Neural cell (in vitro differentiated cells): ENCODE measurements around the gene SSR4. TPM values are rescaled to one million over a fixed set of nuclear protein-coding genes. Genes with fewer than 3 reads are reported as not detected.

Experiments used
- H2AFZ ChIP-seq: fragments of 200-600, 300-800 bp; sonication (generic), shearing (Covaris generic); 2 replicates; pipeline ENCODE4 v1.6.0; 2014; ENCODE audit warnings: low read depth, mild to moderate bottlenecking, antibody characterized with exemption, low read length, moderate library complexity
- H3F3A ChIP-seq: fragments of 200-600 bp; shearing (Covaris generic); 2 replicates; pipeline ENCODE4 v1.6.1; 2016; ENCODE audit warnings: mild to moderate bottlenecking, moderate library complexity, mixed read lengths, antibody characterized with exemption, low read length; ENCODE audit not compliant: insufficient read depth, poor library complexity, severe bottlenecking
- H3K27ac ChIP-seq: fragments of 200-600, 300-800 bp; sonication (generic), shearing (Covaris generic); 2 replicates; pipeline ENCODE4 v1.5.1; 2014; ENCODE audit warnings: mild to moderate bottlenecking, low read length, moderate library complexity
- H3K27me3 ChIP-seq: fragments of 300-800, 200-600 bp; sonication (generic), shearing (Covaris generic); 2 replicates; pipeline ENCODE4 v1.6.0; 2014; ENCODE audit warnings: mild to moderate bottlenecking, low read depth, low read length, moderate library complexity; ENCODE audit not compliant: insufficient read depth
- H3K36me3 ChIP-seq: fragments of 300-800, 200-600 bp; sonication (generic), shearing (Covaris generic); 2 replicates; pipeline ENCODE4 v1.5.1; 2014; ENCODE audit warnings: mild to moderate bottlenecking, antibody characterized with exemption, low read length, moderate library complexity; ENCODE audit not compliant: insufficient read depth
- H3K4me2 ChIP-seq: fragments of 300-800, 200-600 bp; sonication (generic), shearing (Covaris generic); 2 replicates; pipeline ENCODE4 v1.6.0; 2014; ENCODE audit warnings: mild to moderate bottlenecking, low read length
- H3K4me3 ChIP-seq: fragments of 300-800, 200-600 bp; sonication (generic), shearing (Covaris generic); 2 replicates; pipeline ENCODE4 v1.5.1; 2014; ENCODE audit warnings: mild to moderate bottlenecking, low read length, moderate library complexity
- H3K79me2 ChIP-seq: fragments of 200-600 bp; shearing (Covaris generic); replicated peaks from 2 replicates; pipeline ENCODE4 v1.6.0; 2014; ENCODE audit warnings: mild to moderate bottlenecking, low read length, moderate library complexity; ENCODE audit not compliant: insufficient read depth
- H3K9ac ChIP-seq: fragments of 300-800, 200-600 bp; sonication (generic), shearing (Covaris generic); 2 replicates; pipeline ENCODE4 v1.6.1; 2016; ENCODE audit warnings: mild to moderate bottlenecking, low read length, mixed read lengths
- H3K9me2 ChIP-seq: fragments of 200-600 bp; shearing (Covaris generic); 2 replicates; pipeline ENCODE4 v1.6.1; 2016; ENCODE audit warnings: mild to moderate bottlenecking, low read length, mixed read lengths; ENCODE audit not compliant: insufficient read depth
- H3K9me3 ChIP-seq: fragments of 200-600, 300-800 bp; sonication (generic), shearing (Covaris generic); 2 replicates; pipeline ENCODE4 v1.6.1; 2016; ENCODE audit warnings: mild to moderate bottlenecking, mixed run types, low read length, moderate library complexity, mixed read lengths
- H4K20me1 ChIP-seq: fragments of 200-600 bp; shearing (Covaris generic); 2 replicates; pipeline ENCODE4 v1.6.1; 2016; ENCODE audit warnings: mild to moderate bottlenecking, mixed run types; ENCODE audit not compliant: insufficient read depth
- EP300 ChIP-seq: fragments of 450-650 bp; conservative IDR thresholded peaks from 2 replicates; pipeline ENCODE4 v1.6.1; 2014; ENCODE audit warnings: antibody characterized with exemption, mild to moderate bottlenecking, moderate library complexity; ENCODE audit not compliant: poor library complexity, severe bottlenecking
- EZH2 ChIP-seq: fragments of 200-600, 300-800 bp; shearing (Covaris generic), sonication (generic); IDR thresholded peaks from 2 replicates; pipeline ENCODE4 v1.6.1; 2014; ENCODE audit warnings: antibody characterized with exemption, low read length, borderline replicate concordance, mild to moderate bottlenecking; ENCODE audit not compliant: insufficient read depth, poor library complexity, severe bottlenecking
- MXI1 ChIP-seq: fragments of 450-650 bp; conservative IDR thresholded peaks from 2 replicates; pipeline ENCODE4 v1.6.1; 2014; ENCODE audit warnings: antibody characterized with exemption, mild to moderate bottlenecking; ENCODE audit not compliant: poor library complexity, severe bottlenecking
- POLR2AphosphoS5 ChIP-seq: IDR thresholded peaks from 2 replicates; pipeline ENCODE4 v1.6.1; 2012
- RAD21 ChIP-seq: fragments of 450-650 bp; conservative IDR thresholded peaks from 2 replicates; pipeline ENCODE4 v1.6.1; 2014; ENCODE audit warnings: antibody characterized with exemption, mild to moderate bottlenecking, moderate library complexity
- REST ChIP-seq: IDR thresholded peaks from 2 replicates; pipeline ENCODE4 v1.6.1; 2012; ENCODE audit warnings: borderline replicate concordance
- SMC3 ChIP-seq: fragments of 450-650 bp; conservative IDR thresholded peaks from 2 replicates; pipeline ENCODE4 v1.6.1; 2014; ENCODE audit warnings: antibody characterized with exemption, mild to moderate bottlenecking, moderate library complexity; ENCODE audit not compliant: poor library complexity
- TAF1 ChIP-seq: IDR thresholded peaks from 2 replicates; pipeline ENCODE4 v1.6.1; 2012; ENCODE audit warnings: low read depth
- polyA plus RNA-seq: library from polyadenylated mRNA; depleted of rRNA; stranded (reverse); fragments of >200 nt; gene quantifications from 2 replicates; pipeline ENCODE4 v1.2.3, GENCODE V29; 2014
- TF ChIP-seq, protein P1 (sequence below): fragments of 450-650 bp; IDR thresholded peaks from 2 replicates; pipeline ENCODE4 v1.5.1; 2014; ENCODE audit warnings: antibody characterized with exemption, mild to moderate bottlenecking, moderate library complexity; ENCODE audit not compliant: poor library complexity, severe bottlenecking

The SSR4 gene
- polyA plus RNA-seq, 1 donor from 2014 or later: 186 TPM

- H3K27ac ChIP-seq: no peak overlapping the region
- no peak overlapping the region for H3K4me2 ChIP-seq
- no peak overlapping the region for H3K9ac ChIP-seq
- no peaks in the 10 kb centered on the region for H3K9me2 ChIP-seq
- TF ChIP-seq POLR2AphosphoS5 (no peak), RAD21 (no peak), EZH2 (no peak), REST (no peak), SMC3 (no peak), EP300 (no peak), TAF1 (no peak), MXI1 (no peak)
- TF ChIP-seq, protein P1, sequence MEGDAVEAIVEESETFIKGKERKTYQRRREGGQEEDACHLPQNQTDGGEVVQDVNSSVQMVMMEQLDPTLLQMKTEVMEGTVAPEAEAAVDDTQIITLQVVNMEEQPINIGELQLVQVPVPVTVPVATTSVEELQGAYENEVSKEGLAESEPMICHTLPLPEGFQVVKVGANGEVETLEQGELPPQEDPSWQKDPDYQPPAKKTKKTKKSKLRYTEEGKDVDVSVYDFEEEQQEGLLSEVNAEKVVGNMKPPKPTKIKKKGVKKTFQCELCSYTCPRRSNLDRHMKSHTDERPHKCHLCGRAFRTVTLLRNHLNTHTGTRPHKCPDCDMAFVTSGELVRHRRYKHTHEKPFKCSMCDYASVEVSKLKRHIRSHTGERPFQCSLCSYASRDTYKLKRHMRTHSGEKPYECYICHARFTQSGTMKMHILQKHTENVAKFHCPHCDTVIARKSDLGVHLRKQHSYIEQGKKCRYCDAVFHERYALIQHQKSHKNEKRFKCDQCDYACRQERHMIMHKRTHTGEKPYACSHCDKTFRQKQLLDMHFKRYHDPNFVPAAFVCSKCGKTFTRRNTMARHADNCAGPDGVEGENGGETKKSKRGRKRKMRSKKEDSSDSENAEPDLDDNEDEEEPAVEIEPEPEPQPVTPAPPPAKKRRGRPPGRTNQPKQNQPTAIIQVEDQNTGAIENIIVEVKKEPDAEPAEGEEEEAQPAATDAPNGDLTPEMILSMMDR: no peak
- H3K4me3 ChIP-seq: no peak overlapping the region
- no peaks in the 10 kb centered on the region for H3K36me3 ChIP-seq
- H3K79me2 ChIP-seq: no peaks in the 10 kb centered on the region
- H2AFZ ChIP-seq: no peak overlapping the region
- no peaks in the 10 kb centered on the region for H3K9me3 ChIP-seq
- H4K20me1 ChIP-seq: no peaks in the 10 kb centered on the region
- no peaks in the 10 kb centered on the region for H3K27me3 ChIP-seq
- no peaks in the 10 kb centered on the region for H3F3A ChIP-seq
Measured at GRCh38 chrX:153782313-153782712, 12.2 kb upstream of the SSR4 start.

GRCh38 chrX:153782871-153783270 is 11.6 kb upstream of the SSR4 start:
- no peaks in the 10 kb centered on the region for H3F3A ChIP-seq
- H3K27ac ChIP-seq: no peak overlapping the region

More at GRCh38 chrX:153782871-153783270, 11.6 kb upstream of the SSR4 start:
- Histone ChIP-seq H3K9ac (no peak overlapping the region), H3K9me2 (no peaks in the 10 kb centered on the region), H3K4me2 (no peak overlapping the region), H3K79me2 (no peaks in the 10 kb centered on the region), H2AFZ (no peak overlapping the region), H4K20me1 (no peaks in the 10 kb centered on the region), H3K27me3 (no peaks in the 10 kb centered on the region), H3K36me3 (no peaks in the 10 kb centered on the region), H3K4me3 (no peak overlapping the region), H3K9me3 (no peaks in the 10 kb centered on the region)
- TF ChIP-seq, protein P1: no peak
- no peak for TF ChIP-seq MXI1
- TF ChIP-seq RAD21: no peak
